ENCODE measurements around the gene ZSCAN25.
"Not testable (repeated sequence)": the region's sequence is repeated elsewhere in the genome, so short reads cannot be mapped to it uniquely, and the experiment has no call there.

Gene ZSCAN25

GRCh38 chr7:99616359-99617191 is at the start of gene ZSCAN25:
Gene ZSCAN25, plus strand, starts transcription at chr7:99616946. Its CDS starts 2,661 bp downstream, at chr7:99619607.
- peak; percentile 73 for DNase-seq (ENCODE audit: low read depth)

- not testable (repeated sequence) for DNase-seq (ENCODE audit: low read depth)
These were observed 48.0 kb upstream of the ZSCAN25 start for GRCh38 chr7:99568770-99569169.

- DNase-seq (ENCODE audit: low read depth) = no peak
These were observed 45.0 kb upstream of the ZSCAN25 start for GRCh38 chr7:99571768-99572167.

GRCh38 chr7:99573257-99573656 is 43.5 kb upstream of the ZSCAN25 start:
- no peak for DNase-seq (ENCODE audit: low read depth)

DNA sequence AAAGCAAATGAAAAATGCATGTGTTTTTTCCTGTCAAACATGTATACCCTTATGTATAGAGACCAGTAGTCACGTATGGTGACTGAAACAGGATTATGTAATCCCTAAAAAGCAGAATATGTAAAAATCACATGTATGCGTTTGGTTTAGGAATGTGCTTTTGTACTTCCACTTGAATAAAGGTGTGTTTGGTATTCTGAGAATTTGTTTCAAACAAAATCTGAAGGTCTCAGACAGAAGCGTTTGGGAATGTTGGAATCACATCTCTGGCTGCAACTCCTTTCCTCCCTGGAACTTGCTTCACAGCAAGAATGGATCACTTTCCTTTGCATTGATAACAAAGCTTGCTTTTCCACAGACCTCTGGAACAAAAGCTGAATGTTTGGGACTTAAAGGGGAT is 40.5 kb upstream of the ZSCAN25 start:
- DNase-seq (ENCODE audit: low read depth) = no peak

- DNase-seq (ENCODE audit: low read depth) = no peak
These were observed 37.3 kb upstream of the ZSCAN25 start for GRCh38 chr7:99579281-99579955.

DNA sequence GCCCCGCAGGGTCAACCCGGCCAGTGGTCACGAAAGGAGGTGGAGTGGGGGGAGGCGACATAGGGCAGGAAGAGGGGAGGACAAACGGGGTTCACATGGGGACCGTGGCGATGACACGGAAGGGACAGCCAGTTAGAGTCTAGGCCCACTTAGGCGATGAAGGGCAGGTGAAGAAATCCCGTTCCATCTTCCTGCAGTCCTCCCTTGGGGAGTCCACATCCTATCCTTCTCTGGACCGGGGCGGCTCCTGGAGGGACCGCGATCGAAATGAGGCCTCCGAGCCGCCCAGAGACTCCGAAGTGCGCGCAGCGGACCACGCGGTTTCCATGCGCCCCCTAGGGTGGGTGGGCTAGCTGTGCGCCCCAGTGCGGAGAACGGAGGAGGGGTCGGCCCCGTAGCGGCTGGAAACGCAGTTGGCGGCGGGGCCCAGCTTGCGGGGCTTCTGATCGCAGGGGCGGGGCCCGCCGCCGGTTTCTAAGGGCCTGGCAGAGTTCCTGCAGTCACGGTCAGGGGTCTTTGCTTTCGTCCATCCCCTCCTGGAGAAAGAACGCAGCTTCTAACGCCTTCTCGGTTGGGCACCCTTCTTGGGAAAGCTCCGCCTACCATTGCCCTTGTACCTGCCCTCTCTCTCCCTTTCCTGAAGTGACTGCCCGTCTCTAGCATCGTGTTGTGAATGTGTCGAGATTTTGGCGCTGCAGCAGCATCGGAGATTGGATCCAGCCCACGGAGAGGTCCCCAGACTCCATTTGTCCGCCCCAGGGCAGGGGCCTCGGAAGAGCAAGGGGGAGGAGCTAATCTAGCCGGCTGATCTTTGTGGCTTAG is 36.6 kb upstream of the ZSCAN25 start:
- DNase-seq (ENCODE audit: low read depth) = peak; percentile 39

- not testable (repeated sequence) for DNase-seq (ENCODE audit: low read depth)
These were observed 35.9 kb upstream of the ZSCAN25 start for GRCh38 chr7:99580778-99581332.

GRCh38 chr7:99588868-99589267 is 27.9 kb upstream of the ZSCAN25 start:
- DNase-seq (ENCODE audit: low read depth) = no peak

DNA sequence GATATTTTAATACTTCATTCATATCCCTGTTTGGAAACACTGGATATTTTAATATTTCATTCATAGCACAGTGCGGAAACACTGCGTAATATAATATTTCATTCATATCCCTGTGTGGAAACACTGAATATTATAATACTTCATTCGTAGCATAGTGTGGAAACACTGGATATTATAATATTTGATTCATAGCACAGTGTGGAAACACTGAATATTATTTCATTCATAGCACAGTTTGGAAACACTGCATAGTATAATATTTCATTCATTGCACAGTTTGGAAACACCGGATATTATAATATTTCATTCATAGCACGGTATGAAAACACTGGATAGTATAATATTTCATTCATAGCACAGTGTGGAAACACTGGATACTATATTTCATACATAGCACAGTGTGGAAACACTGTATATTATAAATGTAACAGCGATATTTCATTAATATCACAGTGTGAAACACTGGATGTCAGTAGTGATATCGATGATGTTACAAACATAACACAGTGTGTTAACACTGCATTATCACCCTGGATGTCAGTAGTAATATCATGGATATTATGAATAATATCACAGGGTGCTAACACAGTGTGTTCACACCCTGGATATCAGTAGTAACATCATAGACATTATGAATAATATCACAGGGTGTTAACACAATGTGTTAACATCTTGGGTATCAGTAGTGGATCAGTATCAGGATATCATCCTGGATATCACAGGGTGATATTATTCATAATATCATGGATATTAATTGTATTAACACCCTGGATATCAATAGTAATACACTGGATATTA is 21.6 kb upstream of the ZSCAN25 start:
- no peak for DNase-seq (ENCODE audit: low read depth)

- DNase-seq (ENCODE audit: low read depth) = no peak
These were observed 20.3 kb upstream of the ZSCAN25 start for GRCh38 chr7:99596408-99596955.

DNA sequence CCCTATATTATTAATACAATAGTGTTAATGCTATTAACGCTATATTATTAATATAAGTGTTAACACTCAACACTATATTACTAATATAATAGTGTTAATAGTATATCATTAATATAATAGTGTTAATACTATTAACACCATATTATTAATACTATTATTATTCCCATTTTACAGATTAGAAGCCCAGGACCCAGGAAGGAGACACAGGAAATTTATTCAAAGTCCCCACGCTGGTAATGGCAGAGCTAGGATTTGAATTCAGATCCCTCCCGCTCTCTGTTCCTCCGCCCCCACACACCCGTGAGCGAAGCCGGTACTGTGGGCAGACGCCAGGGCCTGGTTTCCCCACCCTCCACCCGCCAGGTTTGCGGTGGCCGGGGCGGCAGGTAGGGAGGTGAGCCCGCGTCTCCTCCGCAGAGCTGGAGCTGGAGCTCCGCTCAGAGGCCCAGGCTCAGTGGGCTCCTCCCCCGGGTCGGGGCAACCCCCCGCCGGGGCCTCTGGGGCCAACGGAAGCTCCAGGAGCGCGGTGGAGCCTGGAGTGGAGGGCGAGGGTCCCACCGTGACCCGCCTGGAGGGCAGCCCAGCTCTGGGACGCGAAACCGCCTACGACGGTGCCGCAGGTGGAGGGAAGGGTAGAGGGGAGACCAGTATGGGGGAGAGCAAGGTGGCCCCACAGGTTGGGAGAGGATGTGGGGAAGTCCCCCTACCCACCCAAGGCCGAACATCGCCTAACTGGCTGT is 18.8 kb upstream of the ZSCAN25 start, which contains the start of gene TMEM225B:
TSS of gene TMEM225B (plus strand) at position 506 of the 740 bp plus-strand sequence. CDS start 6,122 bp downstream, outside the sequence.
- DNase-seq (ENCODE audit: low read depth) = no peak

DNA sequence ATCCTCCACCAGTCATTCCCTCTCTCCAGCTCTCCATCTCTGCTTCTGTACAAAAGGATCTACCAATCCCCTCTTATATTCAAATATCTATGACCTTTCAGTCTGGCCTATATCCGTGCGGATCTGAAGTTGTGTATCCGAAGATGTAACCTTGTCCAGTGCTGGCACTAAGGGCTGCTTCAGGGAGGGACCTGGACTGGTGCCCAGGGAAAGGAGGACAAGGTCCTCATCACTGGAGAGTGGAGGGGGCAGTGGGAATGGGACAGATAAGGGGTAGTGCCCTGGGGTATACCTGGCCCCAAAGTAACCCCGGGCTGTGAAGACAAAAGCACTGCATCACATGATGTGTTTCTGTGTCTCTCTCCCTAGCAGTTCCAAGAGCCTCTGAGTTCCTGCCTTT is 16.9 kb upstream of the ZSCAN25 start:
- no peak for DNase-seq (ENCODE audit: low read depth)

GRCh38 chr7:99601656-99602310 is 15.0 kb upstream of the ZSCAN25 start:
- DNase-seq (ENCODE audit: low read depth) = no peak

GRCh38 chr7:99605527-99605926 is 11.2 kb upstream of the ZSCAN25 start:
- no peak for DNase-seq (ENCODE audit: low read depth)

- DNase-seq (ENCODE audit: low read depth) = no peak
These were observed 10.2 kb upstream of the ZSCAN25 start for GRCh38 chr7:99606531-99606930.

DNA sequence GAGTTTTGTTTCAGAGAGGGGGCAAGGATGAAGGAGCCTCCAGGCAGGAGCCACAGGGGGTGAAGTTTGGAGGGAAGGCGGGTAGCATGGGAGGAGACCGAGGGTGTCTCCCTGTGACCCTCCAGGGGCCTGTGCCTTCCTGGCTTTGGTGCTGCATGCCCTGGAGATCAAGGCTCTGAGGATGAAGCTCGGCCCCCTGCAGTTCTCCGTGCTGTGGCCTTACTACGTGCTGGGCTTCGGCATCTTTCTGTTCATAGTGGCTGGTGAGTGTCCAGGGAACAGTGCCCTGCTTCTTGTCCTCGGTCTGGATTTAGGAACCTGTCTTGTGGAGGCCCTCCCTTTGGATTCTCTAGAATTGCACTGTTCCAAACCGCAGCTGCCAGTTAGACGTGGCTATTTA is 9.2 kb upstream of the ZSCAN25 start:
- no peak for DNase-seq (ENCODE audit: low read depth)

DNA sequence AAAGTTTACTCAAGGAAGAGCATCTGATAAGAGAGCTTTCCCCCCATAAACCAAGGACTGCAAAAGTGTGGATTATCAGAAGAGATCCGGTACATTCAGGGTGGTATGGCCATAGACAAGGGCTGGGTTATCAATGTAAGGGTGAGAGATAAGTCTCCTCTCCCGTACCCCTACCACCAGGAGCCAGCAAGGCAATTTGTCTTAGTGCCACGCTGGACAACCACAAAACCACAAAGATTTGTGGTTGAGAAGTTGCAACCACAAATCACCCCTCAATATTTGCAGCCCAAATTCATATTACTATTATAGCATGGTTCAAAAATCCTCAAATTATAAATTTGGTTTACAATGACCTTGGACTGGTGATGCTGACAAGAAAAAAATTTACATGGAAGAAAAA is 2.3 kb upstream of the ZSCAN25 start:
- DNase-seq (ENCODE audit: low read depth) = no peak

- DNase-seq (ENCODE audit: low read depth) = no peak
These were observed 772 bp upstream of the ZSCAN25 start for GRCh38 chr7:99615989-99616358.
